Gastrocnemius medialis (tissue), 4 donors: ENCODE results near the gene EEF1E1.

Experiments
- CTCF ChIP-seq, 5 experiments: fragments of 450-650 bp in 3 of 5; fragments of 200-600 bp in 2 of 5; sonication (generic) in 2 of 5; IDR thresholded peaks in 4 of 5; conservative IDR thresholded peaks in 1 of 5; 1 replicate in 4 of 5; 2 replicates in 1 of 5; pipeline ENCODE4 v1.5.1; 2016 to 2019; ENCODE audit warnings: antibody characterized with exemption in 5 of 5, mild to moderate bottlenecking in 3 of 5, moderate library complexity in 3 of 5
- POLR2A ChIP-seq, 2 donors: fragments of 450-650 bp; IDR thresholded peaks; one replicate each; pipeline ENCODE4 v1.6.1; 2017; ENCODE audit warnings: antibody characterized with exemption in 2 of 2, mild to moderate bottlenecking in 2 of 2, moderate library complexity in 2 of 2

- TF ChIP-seq CTCF (IDR thresholded peaks at IDR 0.05 in 4 of 5, conservative IDR thresholded peaks at IDR 0.05 in 1 of 5) (no peak), POLR2A (IDR thresholded peaks at IDR 0.05) (no peak)
Observed at GRCh38 chr6:8070718-8071117, 31.6 kb downstream of the EEF1E1 start.
